ENCODE data around the gene MYOCOS. TPM values are rescaled to one million over a fixed set of nuclear protein-coding genes. Genes with fewer than 3 reads are reported as not detected.

Gene MYOCOS
- total RNA-seq, 1 experiment from 2014 or later, result not detected

Other genes with a start within 250 kb of the MYOCOS start
- 154 TPM for gene PRRC2C, start 136.7 kb upstream of the MYOCOS start, total RNA-seq (2021; ENCODE audit: unreplicated experiment)
- not detected for gene MYOC, start 30.4 kb downstream of the MYOCOS start, total RNA-seq (2021; ENCODE audit: unreplicated experiment)
- 6.3 TPM for gene VAMP4, start 119.8 kb downstream of the MYOCOS start, total RNA-seq (2021; ENCODE audit: unreplicated experiment)
- 33.9 TPM for gene METTL13, start 159.4 kb downstream of the MYOCOS start, total RNA-seq (2021; ENCODE audit: unreplicated experiment)
- 3.1 TPM for gene DNM3, start 219.3 kb downstream of the MYOCOS start, total RNA-seq (2021; ENCODE audit: unreplicated experiment)